Tibial artery (tissue), 4 donors: ENCODE data around the gene TM9SF3.

ENCODE experiments used
- DNase-seq, 2 donors: peaks; one replicate each; pipeline ENCODE4 v3.0.0-alpha.2; 2019
- H3K27ac ChIP-seq, 2 donors: fragments of 200-600 bp; sonication (generic) in 1 of 2; 1 replicate in 1 of 2; 2 replicates in 1 of 2; pipeline ENCODE4 v1.5.1; 2018 to 2019; ENCODE audit warnings: mild to moderate bottlenecking in 1 of 2
- H3K27me3 ChIP-seq, 2 donors: fragments of 200-600 bp; sonication (generic) in 1 of 2; one replicate each; pipeline versions ENCODE4 v1.5.1 to v1.6.0; 2016 to 2019
- H3K36me3 ChIP-seq, 3 donors: fragments of 200-600 bp; sonication (generic) in 2 of 3; one replicate each; pipeline ENCODE4 v1.5.1; 2016 to 2019; ENCODE audit warnings: mild to moderate bottlenecking in 2 of 3
- H3K4me1 ChIP-seq, 4 donors: fragments of 200-600 bp; sonication (generic) in 2 of 4; 1 replicate in 3 of 4; 2 replicates in 1 of 4; pipeline ENCODE4 v1.5.1; 2016 to 2019
- H3K4me3 ChIP-seq, 2 donors: fragments of 200-600 bp; sonication (generic) in 1 of 2; 1 replicate in 1 of 2; 2 replicates in 1 of 2; pipeline ENCODE4 v1.5.1; 2018 to 2019; ENCODE audit warnings: mild to moderate bottlenecking in 2 of 2
- H3K9me3 ChIP-seq, 3 donors: fragments of 200-600 bp; sonication (generic) in 1 of 3; one replicate each; pipeline ENCODE4 v1.5.1; 2016 to 2019
- intact Hi-C: fragments of 100-400 bp; cut with DNase I; formaldehyde crosslinking; loops from one replicate; pipeline ENCODE4 v1.15.0; 2023; ENCODE audit warnings: low total_unique reads
- TF ChIP-seq, protein P1 (sequence below), 2 experiments: fragments of 200-600 bp in 1 of 2; fragments of 450-650 bp in 1 of 2; IDR thresholded peaks; one replicate each; pipeline ENCODE4 v1.5.1; 2017 to 2019; ENCODE audit warnings: antibody characterized with exemption in 2 of 2, mild to moderate bottlenecking in 1 of 2, moderate library complexity in 1 of 2

The TM9SF3 gene

DNA sequence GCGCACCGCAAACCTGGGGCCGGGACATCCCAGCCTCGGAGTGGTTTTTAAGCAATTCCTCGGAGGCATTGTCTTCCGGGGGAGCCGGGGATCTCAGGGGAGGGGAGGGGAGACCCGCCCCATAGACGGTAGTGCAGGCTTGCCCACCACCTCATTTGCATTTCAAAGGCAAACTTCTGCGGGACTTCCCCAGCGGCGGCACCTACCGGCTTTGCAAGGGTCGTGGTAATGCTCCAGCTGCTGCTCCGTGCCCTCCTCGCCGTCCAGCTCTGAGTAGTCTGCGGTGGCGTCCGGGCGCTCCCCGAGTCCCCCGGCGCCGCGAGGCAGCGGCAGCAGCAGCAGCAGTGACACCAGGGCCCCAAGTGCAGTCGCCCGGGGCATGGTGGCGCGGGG, 73.5 kb downstream of the TM9SF3 start:
- Histone ChIP-seq H3K4me1 (peaks cover 4 to 26% (median 19%) of the 10 kb centered on the region in 4 donors), H3K27ac (peak overlapping the region in 1 of 2 donors; percentile 34), H3K4me3 (peak overlapping the region; percentile 48 to 59), H3K27me3 (peaks cover 0 to 9% of the 10 kb centered on the region in 2 donors), H3K9me3 (no peaks in the 10 kb centered on the region), H3K36me3 (no peaks in the 10 kb centered on the region)
- no peak for DNase-seq
- intact Hi-C loops: loop anchor here (10.0 kb wide), 1 partner anchor 118 kb away; no protein-coding TSS in a partner anchor
- TF ChIP-seq, protein P1, sequence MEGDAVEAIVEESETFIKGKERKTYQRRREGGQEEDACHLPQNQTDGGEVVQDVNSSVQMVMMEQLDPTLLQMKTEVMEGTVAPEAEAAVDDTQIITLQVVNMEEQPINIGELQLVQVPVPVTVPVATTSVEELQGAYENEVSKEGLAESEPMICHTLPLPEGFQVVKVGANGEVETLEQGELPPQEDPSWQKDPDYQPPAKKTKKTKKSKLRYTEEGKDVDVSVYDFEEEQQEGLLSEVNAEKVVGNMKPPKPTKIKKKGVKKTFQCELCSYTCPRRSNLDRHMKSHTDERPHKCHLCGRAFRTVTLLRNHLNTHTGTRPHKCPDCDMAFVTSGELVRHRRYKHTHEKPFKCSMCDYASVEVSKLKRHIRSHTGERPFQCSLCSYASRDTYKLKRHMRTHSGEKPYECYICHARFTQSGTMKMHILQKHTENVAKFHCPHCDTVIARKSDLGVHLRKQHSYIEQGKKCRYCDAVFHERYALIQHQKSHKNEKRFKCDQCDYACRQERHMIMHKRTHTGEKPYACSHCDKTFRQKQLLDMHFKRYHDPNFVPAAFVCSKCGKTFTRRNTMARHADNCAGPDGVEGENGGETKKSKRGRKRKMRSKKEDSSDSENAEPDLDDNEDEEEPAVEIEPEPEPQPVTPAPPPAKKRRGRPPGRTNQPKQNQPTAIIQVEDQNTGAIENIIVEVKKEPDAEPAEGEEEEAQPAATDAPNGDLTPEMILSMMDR (IDR thresholded peaks at IDR 0.05): no peak

GRCh38 chr10:96512524-96513304, 74.1 kb downstream of the TM9SF3 start:
- Histone ChIP-seq H3K27ac (no peak overlapping the region), H3K4me1 (peaks cover 4 to 26% (median 19%) of the 10 kb centered on the region in 4 donors), H3K27me3 (peaks cover 0 to 9% of the 10 kb centered on the region in 2 donors), H3K36me3 (no peaks in the 10 kb centered on the region), H3K4me3 (peak overlapping the region; percentile 48 to 59), H3K9me3 (no peaks in the 10 kb centered on the region)
- DNase-seq: no peak
- intact Hi-C loops: loop anchor here (10.0 kb wide), 1 partner anchor 118 kb away; no protein-coding TSS in a partner anchor
- TF ChIP-seq, protein P1 (IDR thresholded peaks at IDR 0.05): no peak

DNA sequence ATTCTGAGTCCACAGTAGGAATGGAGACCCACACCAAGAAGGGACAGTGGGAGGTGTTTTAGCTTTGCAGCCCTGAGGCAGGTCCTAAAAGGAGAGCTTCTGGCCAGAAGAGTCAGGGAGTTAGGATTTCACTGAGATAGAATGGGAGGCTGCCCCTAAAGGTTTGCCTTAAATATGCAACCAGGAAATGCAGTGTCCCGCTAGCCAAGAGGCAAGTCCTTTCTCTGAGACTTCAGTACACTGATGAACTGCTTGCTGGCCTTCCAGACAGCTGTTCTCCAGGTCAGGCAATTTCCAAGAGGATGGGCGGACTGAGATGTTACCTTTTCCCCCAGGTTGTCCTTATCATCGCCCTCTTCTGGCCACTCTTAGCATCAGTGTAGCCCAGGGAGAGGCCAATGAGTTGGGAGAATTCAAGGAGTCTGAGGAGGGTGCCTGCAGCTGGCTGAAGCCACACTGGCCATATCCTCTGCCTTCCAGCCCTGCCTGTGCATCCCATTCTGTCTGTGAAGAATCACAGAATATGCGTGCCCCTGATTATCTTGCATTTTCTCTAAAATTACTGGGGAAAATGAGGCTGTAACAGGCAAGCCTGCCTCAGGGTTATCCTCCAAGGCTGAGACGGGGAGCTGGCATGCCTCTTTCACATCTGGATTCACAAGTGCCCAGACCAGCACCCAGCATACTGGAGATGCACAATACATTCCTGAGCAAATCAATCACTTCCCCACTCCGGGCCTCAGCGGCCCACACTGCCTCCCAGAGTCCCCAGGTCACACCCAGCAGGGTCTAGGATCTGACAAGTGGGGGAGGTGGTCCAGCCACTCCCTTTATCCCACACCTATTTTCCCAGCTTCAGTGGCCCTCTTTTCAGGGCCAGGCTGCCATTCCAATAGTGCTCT, 75.5 kb downstream of the TM9SF3 start:
- TF ChIP-seq, protein P1 (IDR thresholded peaks at IDR 0.05): peak in 1 of 2 experiments; percentile 26
- peaks cover 4 to 26% (median 19%) of the 10 kb centered on the region in 4 donors for H3K4me1 ChIP-seq
- no peak overlapping the region for H3K4me3 ChIP-seq
- no peaks in the 10 kb centered on the region for H3K36me3 ChIP-seq
- H3K9me3 ChIP-seq: no peaks in the 10 kb centered on the region
- peaks cover 0 to 9% of the 10 kb centered on the region in 2 donors for H3K27me3 ChIP-seq
- H3K27ac ChIP-seq: no peak overlapping the region
- DNase-seq: no peak
- intact Hi-C loops: loop anchor here (10.0 kb wide), 1 partner anchor 116 kb away; no protein-coding TSS in a partner anchor

DNA sequence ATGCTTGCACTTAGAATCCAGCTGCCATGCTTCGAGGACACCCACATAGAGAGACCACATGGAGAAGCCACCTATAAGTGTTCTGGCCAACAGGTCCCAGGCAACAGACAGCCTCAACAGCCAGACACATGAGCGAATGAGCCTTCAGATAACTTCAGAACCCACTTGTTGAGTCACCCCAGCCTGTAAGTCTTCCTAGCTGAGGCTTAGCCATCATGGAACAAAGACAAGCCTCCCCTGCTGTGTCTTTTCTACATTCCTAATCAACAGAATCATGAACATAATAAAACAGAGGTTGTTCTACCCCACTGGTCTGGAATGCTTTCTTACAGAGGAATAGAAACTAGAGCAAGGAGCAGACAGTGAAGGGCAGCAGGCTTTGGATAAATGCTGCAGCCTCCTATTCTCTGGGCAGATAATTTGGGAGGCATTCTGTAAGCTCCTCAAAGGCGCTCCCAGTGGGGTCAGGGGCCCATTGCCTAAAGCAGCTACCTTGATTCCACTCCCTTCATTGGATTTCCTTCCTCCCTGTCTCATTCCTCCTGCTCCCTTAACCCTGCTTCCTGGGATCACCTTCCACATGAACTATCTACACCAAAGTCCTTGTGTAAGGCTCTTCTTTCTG, 77.7 kb downstream of the TM9SF3 start:
- Histone ChIP-seq H3K4me1 (peaks cover 4 to 21% (median 14%) of the 10 kb centered on the region in 4 donors), H3K4me3 (no peak overlapping the region), H3K27ac (no peak overlapping the region), H3K36me3 (no peaks in the 10 kb centered on the region), H3K27me3 (peaks cover 0 to 9% of the 10 kb centered on the region in 2 donors), H3K9me3 (no peaks in the 10 kb centered on the region)
- intact Hi-C loops: no loop called here
- DNase-seq: no peak
- TF ChIP-seq, protein P1 (IDR thresholded peaks at IDR 0.05): no peak

DNA sequence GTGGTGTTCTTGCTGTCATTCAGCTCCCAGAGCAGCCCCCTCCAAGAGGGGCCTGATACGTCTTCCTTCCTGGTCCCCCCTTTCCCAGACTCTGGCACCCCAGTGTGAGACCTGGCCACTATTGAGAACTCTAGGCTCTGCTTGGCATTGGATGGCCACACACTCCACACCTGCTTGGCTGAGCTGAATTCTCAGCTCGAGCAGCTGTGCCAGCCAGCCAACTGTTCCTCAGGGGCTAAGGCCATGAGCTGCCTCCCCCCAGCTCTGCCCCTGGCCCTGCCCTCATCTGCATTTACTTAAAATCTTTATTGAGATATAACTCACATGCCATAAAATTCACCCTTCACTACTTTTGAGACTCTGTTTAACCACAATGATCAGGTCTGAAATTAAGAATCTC, 79.8 kb downstream of the TM9SF3 start:
- Histone ChIP-seq H3K4me3 (no peak overlapping the region), H3K36me3 (no peaks in the 10 kb centered on the region), H3K9me3 (no peaks in the 10 kb centered on the region), H3K4me1 (peaks cover 0 to 1% (median 0%) of the 10 kb centered on the region in 4 donors), H3K27ac (no peak overlapping the region), H3K27me3 (peaks cover 0 to 3% of the 10 kb centered on the region in 2 donors)
- no peak for DNase-seq
- TF ChIP-seq, protein P1 (IDR thresholded peaks at IDR 0.05): no peak
- intact Hi-C loops: no loop called here
